ENCODE measurements around the gene CYP4V2.

DNA sequence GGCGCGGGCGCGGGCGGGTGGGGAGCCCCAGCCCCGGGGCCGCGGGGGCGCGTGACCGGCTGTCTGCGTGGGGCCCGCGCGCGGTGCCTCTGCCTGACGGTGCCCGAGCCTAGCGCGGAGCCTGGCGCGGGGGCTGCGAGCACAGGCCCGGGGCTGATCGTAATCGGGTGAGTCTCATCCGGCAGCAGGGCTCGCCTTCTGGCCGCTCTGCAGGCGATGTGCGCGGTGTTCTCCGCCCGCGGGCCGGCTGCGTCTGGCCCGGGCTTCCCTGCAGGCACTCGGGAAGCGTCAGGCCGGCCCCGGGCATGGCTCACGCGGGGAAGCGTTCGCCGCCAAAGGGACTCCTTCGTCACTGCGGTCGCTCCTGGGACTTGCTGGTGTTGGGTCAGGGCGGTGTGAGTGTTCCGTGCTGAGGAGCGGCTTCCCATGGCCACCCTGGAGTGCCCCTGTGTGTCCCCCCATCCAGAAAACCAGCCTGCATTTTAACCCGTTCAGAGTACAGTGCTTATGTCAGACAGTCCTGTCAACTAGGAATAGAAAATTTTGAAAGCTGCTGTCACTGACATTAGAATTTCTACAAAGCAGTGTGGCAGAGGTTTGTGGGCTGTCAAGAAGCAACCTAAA, 46.3 kb upstream of the CYP4V2 start:
- TF ChIP-seq, protein P1, sequence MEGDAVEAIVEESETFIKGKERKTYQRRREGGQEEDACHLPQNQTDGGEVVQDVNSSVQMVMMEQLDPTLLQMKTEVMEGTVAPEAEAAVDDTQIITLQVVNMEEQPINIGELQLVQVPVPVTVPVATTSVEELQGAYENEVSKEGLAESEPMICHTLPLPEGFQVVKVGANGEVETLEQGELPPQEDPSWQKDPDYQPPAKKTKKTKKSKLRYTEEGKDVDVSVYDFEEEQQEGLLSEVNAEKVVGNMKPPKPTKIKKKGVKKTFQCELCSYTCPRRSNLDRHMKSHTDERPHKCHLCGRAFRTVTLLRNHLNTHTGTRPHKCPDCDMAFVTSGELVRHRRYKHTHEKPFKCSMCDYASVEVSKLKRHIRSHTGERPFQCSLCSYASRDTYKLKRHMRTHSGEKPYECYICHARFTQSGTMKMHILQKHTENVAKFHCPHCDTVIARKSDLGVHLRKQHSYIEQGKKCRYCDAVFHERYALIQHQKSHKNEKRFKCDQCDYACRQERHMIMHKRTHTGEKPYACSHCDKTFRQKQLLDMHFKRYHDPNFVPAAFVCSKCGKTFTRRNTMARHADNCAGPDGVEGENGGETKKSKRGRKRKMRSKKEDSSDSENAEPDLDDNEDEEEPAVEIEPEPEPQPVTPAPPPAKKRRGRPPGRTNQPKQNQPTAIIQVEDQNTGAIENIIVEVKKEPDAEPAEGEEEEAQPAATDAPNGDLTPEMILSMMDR (IDR thresholded peaks at IDR 0.05) = no peak
- TF ChIP-seq POLR2AphosphoS5 (IDR thresholded peaks at IDR 0.05) = no peak
- no peak for TF ChIP-seq POLR2A (IDR thresholded peaks at IDR 0.05)
